Right atrium auricular region (tissue), 2 donors: ENCODE results near the gene SORBS2. TPM values are rescaled to one million over a fixed set of nuclear protein-coding genes. Genes with fewer than 3 reads are reported as not detected.

Experiments used
- DNase-seq: peaks from one replicate; pipeline ENCODE4 v3.0.0-alpha.2; 2019; ENCODE audit warnings: low spot score
- H3K27ac ChIP-seq, 2 donors: fragments of 200-600 bp; sonication (generic); 1 replicate in 1 of 2; 2 replicates in 1 of 2; pipeline ENCODE4 v1.5.1; 2016 to 2019
- H3K27me3 ChIP-seq, 2 donors: fragments of 200-600 bp; sonication (generic); one replicate each; pipeline versions ENCODE4 v1.5.1 to v1.6.0; 2017 to 2019
- H3K36me3 ChIP-seq: fragments of 200-600 bp; sonication (generic); one replicate; pipeline ENCODE4 v1.5.1; 2016
- H3K4me1 ChIP-seq, 2 donors: fragments of 200-600 bp; sonication (generic); one replicate each; pipeline versions ENCODE4 v1.5.1 to v1.6.0; 2017 to 2019
- H3K4me3 ChIP-seq, 2 donors: fragments of 200-600 bp; sonication (generic); 1 replicate in 1 of 2; 2 replicates in 1 of 2; pipeline ENCODE4 v1.5.1; 2017 to 2019; ENCODE audit warnings: mild to moderate bottlenecking in 1 of 2, moderate library complexity in 1 of 2
- H3K9me3 ChIP-seq, 2 donors: fragments of 200-600 bp; sonication (generic); one replicate each; pipeline ENCODE4 v1.5.1; 2019
- CTCF ChIP-seq, 2 donors: fragments of 200-600 bp; sonication (generic); IDR thresholded peaks; one replicate each; pipeline ENCODE4 v1.5.1; 2019; ENCODE audit warnings: antibody characterized with exemption in 2 of 2
- total RNA-seq, 2 donors: library from RNA; depleted of rRNA; stranded (reverse); fragments of >200 nt; gene quantifications; one replicate each; pipeline ENCODE4 v1.1.0, GENCODE V29; 2016

The SORBS2 gene
- total RNA-seq, 2 donors from 2014 or later = 530 to 741 TPM

- Histone ChIP-seq H3K9me3 (no peaks in the 10 kb centered on the region), H3K27me3 (no peaks in the 10 kb centered on the region), H3K27ac (peak overlapping the region; percentile 27 to 63), H3K4me1 (peaks cover 0 to 66% of the 10 kb centered on the region in 2 donors), H3K36me3 (peaks cover 16% of the 10 kb centered on the region), H3K4me3 (no peak overlapping the region)
- TF ChIP-seq CTCF (IDR thresholded peaks at IDR 0.05) = no peak
- no peak for DNase-seq
These were observed 76.1 kb downstream of the SORBS2 start for GRCh38 chr4:185735866-185736400.

- DNase-seq = no peak
- peaks cover 0 to 62% of the 10 kb centered on the region in 2 donors for H3K4me1 ChIP-seq
- H3K36me3 ChIP-seq = peaks cover 16% of the 10 kb centered on the region
- no peaks in the 10 kb centered on the region for H3K27me3 ChIP-seq
- peak overlapping the region; percentile 28 to 63 for H3K27ac ChIP-seq
- H3K4me3 ChIP-seq = no peak overlapping the region
- no peaks in the 10 kb centered on the region for H3K9me3 ChIP-seq
- TF ChIP-seq CTCF (IDR thresholded peaks at IDR 0.05) = no peak
These were observed 77.1 kb downstream of the SORBS2 start for GRCh38 chr4:185734930-185735329.

- H3K4me3 ChIP-seq = no peak overlapping the region
- no peak for DNase-seq
- H3K9me3 ChIP-seq = no peaks in the 10 kb centered on the region
- peaks cover 16% of the 10 kb centered on the region for H3K36me3 ChIP-seq
- H3K4me1 ChIP-seq = peaks cover 0 to 59% of the 10 kb centered on the region in 2 donors
- H3K27me3 ChIP-seq = no peaks in the 10 kb centered on the region
- TF ChIP-seq CTCF (IDR thresholded peaks at IDR 0.05) = no peak
- H3K27ac ChIP-seq = peak overlapping the region; percentile 28 to 63
These were observed 77.8 kb downstream of the SORBS2 start for GRCh38 chr4:185734214-185734613.

- DNase-seq = no peak
- H3K27ac ChIP-seq = peak overlapping the region in 1 of 2 donors; percentile 54
- peak in 1 of 2 donors; percentile 33 for TF ChIP-seq CTCF (IDR thresholded peaks at IDR 0.05)
- H3K9me3 ChIP-seq = no peaks in the 10 kb centered on the region
- H3K4me1 ChIP-seq = peaks cover 0 to 45% of the 10 kb centered on the region in 2 donors
- H3K27me3 ChIP-seq = no peaks in the 10 kb centered on the region
- no peak overlapping the region for H3K4me3 ChIP-seq
- H3K36me3 ChIP-seq = peaks cover 16% of the 10 kb centered on the region
These were observed 81.0 kb downstream of the SORBS2 start for GRCh38 chr4:185730849-185731608.

- no peaks in the 10 kb centered on the region for H3K27me3 ChIP-seq
- no peaks in the 10 kb centered on the region for H3K9me3 ChIP-seq
- peaks cover 16% of the 10 kb centered on the region for H3K36me3 ChIP-seq
- peak overlapping the region in 1 of 2 donors; percentile 54 for H3K27ac ChIP-seq
- peaks cover 0 to 38% of the 10 kb centered on the region in 2 donors for H3K4me1 ChIP-seq
- H3K4me3 ChIP-seq = no peak overlapping the region
- no peak for DNase-seq
- no peak for TF ChIP-seq CTCF (IDR thresholded peaks at IDR 0.05)
These were observed 81.6 kb downstream of the SORBS2 start for GRCh38 chr4:185730387-185730786.
